HG02852 (cell line): ENCODE results near the gene TEX51.

Experiments used
- ATAC-seq: cut with Tn5 transposase; IDR thresholded peaks from one replicate; pipeline ENCODE4 v1.9.1; 2021; ENCODE audit warnings: mild to moderate bottlenecking, moderate library complexity; ENCODE audit not compliant: unreplicated experiment

The TEX51 gene

DNA sequence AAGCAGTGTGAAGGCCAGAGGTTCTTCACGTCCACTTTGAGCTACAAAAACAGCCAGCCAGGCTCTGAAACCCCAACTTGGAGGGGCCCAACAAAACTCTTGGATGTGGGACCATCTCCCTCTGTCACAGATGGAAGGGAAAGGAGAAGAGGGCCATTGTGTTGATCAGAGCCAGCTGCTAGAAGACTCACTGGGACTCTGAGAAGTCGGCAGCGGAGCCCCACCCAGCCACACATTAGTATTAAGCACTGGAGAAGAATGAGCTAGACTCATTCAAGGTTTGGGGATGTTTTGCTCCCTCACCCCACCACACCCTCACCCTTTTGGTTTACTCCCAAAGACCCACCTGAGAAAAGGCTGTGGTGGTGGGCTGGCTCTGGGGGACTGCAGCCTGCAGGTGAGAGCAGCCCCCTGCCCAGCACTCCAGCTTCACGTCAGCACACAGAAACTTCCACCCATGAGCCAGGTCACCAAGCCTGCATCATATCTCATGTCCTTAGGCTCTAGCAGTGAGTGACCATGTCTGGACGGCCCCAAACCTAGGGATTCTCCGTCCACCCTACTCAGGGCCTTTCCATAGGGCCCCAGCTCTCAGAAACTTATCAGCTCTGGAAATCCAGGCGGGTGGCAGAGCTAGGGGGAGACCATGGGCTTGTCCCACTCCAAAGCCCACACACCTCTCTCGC is 12.6 kb downstream of the TEX51 start:
- ATAC-seq, result no peak

DNA sequence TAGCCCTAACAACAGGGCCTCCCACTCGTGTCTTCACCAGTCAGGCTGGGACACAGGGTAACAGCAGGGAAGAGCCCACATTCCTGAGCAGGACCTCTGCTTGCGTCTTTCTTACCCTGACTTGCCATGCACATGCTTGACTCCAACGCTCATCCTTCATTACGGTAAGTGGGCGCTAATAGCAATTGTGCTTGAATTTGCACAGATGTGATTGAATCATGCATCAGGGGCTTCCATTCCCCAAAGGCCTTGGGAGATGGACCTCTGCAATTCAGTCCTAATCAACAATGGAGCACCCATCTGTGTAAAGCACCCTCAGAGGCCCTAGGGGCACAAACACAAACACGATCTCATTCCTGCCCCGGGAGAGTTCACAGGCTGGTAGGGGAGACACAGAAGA is 13.5 kb downstream of the TEX51 start:
- no peak for ATAC-seq

- no peak for ATAC-seq
Measured at GRCh38 chr2:126913329-126913728, 14.6 kb downstream of the TEX51 start.

DNA sequence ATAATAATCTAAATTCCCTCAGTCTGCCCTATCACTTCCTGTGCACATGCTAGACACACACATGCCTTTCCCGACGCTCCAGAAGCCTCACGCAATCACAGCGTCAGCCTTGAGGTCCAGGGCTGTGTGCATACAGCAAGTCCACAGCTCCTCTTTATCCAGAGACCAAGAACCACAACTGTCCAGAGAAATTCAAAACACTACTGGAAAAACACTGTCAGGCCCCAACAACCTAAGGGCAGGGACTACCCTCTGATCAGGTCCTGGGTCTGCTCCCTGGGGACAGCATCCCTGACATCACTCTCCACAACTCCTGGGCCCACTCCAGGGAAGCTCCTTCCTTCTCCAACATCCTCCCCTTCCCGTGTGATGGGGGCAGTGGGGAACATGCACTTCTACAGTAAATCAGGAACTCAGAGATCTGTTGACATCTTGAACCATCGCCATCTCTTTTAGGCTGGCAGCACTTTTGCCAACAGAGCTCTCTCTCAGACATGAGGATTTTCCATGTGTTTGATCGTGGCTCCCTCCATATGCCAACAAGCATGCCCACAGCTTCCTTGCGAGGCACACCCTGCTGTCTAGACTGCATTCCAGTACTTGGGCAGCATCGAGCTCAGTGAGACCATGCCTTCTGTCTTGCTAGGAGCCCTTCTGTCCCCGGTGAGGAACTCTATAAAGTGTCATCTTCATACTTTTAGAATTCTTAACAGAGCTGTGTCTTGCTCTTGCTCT is 15.4 kb downstream of the TEX51 start:
- ATAC-seq, result no peak

DNA sequence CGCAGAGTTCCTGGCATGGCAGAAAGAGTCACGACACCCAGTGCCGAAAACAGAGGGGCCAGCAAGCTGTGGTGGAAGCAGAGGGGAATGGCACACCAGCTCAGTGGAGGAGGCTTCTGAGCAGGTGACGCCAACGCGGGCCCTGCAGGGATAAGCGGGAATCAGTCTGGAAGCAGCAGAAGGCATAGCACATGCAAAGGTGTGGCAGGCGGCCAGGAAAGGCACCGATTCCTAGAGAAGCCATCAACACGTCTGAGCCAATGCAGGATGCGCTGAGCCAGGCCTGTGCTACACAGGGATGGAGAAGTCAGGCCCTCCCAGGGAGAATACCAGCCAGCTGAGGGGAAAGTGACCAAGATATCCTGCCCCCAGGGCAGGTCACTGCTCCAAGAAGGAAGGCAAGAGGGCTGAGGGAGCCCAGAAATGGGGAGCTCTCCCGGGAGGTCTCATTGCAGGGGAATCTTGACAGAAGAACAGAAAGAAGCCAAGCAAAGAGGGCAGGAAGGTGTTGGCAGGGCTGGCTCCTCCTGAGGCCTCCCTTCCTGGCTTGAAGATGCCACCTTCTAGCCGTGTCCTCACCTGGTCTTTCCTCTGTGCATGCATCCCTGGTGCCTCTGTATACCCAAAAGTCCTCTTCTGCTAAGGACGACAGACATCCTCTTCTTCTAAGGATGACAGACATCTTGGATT is 16.3 kb downstream of the TEX51 start:
- no peak for ATAC-seq

DNA sequence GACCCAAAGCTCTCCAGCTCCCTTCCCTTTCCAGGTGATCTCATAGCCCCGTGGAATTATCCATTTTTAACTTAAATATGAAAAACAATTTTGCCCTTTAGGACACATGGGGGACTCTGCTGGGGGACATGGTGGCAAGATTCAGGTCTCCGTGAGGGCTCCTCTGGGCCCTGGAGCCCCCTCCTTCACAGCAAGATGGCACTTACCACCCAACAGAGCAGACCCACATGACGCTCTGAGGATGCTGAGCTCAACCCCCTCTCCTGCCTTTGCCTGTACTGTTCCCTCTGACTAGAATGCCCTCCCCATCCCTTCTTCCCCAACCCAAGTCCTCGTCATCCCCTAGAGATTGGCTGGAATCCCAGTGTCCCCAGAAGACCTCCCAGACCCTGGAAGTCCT is 17.2 kb downstream of the TEX51 start:
- ATAC-seq, result no peak

- ATAC-seq, result no peak
Measured at GRCh38 chr2:126916744-126917143, 18.1 kb downstream of the TEX51 start.

- ATAC-seq, result no peak
Measured at GRCh38 chr2:126921066-126921465, 22.4 kb downstream of the TEX51 start.

GRCh38 chr2:126930970-126931590 is 32.4 kb downstream of the TEX51 start:
- ATAC-seq, result no peak

DNA sequence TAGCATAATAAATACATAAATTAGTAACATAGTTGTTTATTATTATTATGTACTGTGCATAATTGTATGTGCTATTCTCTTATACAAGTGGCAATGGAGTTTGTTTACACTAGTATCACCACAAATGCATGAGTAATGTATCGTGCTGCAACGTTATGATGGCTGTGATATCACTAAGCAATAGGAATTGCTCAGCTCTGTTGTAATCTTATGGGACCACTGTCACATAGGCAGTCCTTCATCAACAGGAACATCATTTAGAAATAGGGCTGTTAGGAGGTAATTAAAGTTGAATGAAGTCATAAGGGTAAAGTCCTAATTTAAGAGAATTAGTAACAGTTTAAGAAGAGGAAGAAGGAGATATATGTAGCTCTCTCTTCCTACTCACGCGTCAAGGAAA is 33.8 kb downstream of the TEX51 start:
- ATAC-seq, result no peak

DNA sequence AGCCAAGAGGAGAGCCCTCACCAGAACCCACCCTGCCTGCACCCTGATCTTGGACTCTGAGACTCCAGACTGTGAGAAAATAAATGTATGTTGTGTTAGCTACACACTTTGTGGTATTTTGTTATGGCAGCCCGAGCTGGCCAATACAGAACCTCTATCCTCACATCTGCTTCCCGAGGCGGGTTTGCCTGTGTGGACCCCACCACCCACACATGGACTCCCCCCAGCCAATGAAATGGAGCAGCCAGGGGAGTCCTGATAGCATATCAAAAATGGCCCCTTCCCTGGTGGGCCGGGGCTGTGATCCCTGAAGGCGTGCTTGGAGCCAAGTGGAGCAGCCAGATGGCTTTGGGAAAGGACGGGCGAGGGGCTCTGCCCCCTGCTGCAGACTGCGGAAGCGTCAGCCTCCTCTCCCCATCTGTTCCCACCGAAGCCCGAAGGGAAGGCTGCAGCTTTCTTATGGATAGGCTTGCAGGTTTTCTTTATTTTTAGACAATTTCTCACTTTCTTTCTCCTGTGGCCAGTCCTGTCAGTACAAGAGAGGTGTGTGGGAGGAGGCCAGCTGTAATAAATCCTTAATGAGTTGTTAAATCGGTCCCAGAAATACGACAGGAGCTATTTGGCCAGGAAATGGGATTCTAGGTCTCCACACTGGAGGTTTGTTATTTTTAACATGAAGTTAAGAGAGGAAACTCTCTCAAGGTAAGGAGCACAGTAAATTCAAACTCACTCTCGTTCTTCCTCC is 34.4 kb downstream of the TEX51 start:
- ATAC-seq, result no peak

GRCh38 chr2:126933711-126934091 is 35.0 kb downstream of the TEX51 start:
- ATAC-seq, result no peak

GRCh38 chr2:126934809-126935208 is 36.1 kb downstream of the TEX51 start:
- no peak for ATAC-seq

DNA sequence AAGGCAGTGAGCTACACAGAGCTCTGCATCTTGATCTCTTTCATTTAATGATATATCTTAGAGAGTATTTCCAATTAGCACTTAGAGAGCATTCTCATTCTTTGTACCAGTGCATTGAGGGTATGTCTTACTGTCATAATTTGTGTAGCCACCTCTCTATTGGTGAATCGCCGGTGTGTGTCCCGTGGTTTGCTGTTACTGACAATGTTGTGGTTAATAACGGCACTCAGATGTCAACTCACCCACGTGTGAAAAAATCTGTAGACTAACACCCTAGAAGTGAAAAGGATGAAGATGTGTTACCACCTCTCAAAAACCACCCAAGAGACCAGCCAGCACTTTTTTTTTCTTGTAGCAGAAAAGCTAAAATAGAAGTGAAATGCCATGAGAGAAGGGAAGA is 37.1 kb downstream of the TEX51 start:
- no peak for ATAC-seq

DNA sequence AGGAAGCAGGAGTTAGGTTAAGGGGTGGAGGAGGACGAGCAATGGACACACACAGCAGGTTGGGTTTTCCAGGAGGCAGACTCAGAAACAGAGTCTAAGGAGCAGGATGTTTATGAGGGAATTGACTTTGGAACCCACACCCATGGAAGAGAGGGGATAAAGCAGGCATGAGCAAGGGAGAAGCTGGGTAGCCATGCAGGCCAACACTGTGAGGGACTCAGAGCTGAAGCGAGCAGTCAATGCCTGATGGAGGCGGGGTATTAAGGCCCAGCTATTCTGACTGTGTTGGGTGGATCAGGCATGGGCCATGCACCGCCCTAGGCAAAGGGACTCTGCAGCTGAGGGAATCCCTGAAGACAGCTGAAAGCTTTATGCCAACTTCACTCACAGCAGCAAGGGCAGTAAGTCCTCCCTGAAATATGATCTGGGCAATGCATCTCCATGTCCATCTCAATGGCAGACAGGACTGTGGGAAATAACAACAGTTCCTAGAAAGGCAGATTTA is 37.6 kb downstream of the TEX51 start:
- no peak for ATAC-seq

- no peak for ATAC-seq
Measured at GRCh38 chr2:126940331-126940730, 41.6 kb downstream of the TEX51 start.

GRCh38 chr2:126942427-126943203 is 43.9 kb downstream of the TEX51 start:
- no peak for ATAC-seq

DNA sequence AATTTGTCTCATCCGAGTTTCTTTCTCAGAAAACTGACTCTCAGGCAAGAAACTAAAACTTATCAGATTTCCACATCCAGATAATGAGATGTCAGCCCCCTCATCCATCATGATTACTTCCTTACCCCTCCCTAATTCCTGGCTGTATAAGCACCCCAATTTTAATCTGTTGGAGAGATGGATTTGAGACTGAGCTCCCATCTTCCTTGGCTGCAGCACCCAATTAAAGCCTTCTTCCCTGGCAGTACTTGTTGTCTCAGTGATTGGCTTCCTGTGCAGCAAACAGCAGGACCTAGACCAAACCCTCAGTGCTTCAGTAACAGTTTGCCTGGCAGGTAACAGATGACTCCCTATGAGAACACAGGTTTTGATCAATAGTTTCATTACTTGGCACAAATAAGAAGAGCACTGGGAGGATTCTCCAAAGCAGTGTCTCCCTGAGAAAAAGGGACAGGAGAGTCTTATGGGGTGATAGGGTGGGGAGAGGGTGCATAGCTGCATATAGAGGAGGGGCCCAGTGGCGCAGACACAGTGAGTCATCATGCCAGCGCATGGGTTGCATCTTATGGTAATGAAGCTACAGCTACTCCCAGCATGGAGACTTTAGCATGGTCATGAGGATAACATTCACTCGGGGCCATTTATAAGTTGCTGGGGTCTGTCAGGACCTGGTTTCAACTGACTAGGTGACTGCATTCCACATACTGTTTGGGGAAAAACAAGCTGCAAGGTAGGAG is 45.1 kb downstream of the TEX51 start:
- ATAC-seq, result no peak

DNA sequence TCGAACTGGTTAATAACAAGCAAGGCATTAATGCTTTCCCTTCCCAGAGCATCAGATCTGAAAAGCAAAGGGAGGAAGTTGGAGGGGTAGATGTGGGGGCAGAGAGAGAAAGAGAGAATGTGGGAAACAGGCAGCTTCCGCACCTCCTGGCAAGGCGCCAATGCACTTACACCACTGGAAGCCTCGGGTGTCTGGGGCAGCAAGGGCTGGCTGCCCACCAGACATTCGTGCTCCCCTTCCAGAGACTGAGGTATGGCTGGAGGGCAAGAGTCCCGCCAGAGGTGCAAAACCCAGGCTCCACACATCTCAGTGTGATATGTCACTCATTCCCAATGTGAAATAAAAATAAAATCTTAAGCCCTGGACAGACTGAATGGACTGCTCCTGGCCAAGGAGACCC is 46.4 kb downstream of the TEX51 start:
- no peak for ATAC-seq
